Pulmonary artery endothelial cell (primary cell): ENCODE data around the gene TTC34. TPM values are rescaled to one million over a fixed set of nuclear protein-coding genes. Genes with fewer than 3 reads are reported as not detected.

Source experiments
- DNase-seq: peaks from one replicate; pipeline ENCODE4 v3.0.0-alpha.2; 2011; ENCODE audit warnings: low read depth, low spot score
- total RNA-seq: library from RNA; depleted of rRNA; stranded (reverse); fragments of >200 nt; gene quantifications from 2 replicates; pipeline ENCODE4 v1.2.3, GENCODE V29; 2014

Gene TTC34
- total RNA-seq, 1 donor from 2014 or later = 0.07 TPM

DNA sequence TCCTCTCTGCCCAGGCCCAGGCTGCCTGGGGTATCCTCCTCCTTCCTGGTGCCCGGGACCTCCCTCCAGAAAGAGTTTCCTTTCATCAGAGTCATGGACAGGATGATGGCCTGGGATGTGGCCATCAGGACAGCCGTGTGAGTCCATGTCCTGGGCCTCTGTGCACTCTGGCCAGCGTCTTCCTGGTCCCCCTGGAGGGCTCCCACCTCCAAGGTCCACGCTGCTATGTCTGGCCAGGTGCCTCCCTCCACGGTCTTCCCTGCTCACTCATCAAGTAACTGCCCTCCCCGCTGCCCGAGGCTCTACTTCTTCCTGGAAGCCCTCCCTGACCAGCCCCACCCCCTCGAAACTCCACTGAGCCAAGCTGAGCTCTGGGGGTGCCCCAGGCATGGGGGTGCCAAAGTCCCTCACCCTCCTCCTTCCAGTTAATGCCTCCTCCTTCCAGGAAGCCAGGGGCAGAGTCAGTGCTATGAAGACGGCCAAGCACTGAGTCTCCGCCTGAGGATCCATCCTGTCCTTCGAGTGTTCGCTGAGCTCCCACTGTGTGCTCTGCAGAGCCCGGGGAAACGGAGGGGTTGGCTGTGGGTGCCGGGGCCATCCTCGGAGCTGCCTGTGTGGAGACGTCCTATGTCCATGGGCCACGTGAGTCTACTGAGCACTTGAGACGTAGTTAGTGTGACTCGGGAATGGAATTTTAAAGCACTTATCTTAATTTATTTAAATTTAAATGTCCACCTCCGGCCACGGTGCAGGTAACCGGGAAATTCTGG, 28.5 kb upstream of the TTC34 start:
- no peak for DNase-seq

DNA sequence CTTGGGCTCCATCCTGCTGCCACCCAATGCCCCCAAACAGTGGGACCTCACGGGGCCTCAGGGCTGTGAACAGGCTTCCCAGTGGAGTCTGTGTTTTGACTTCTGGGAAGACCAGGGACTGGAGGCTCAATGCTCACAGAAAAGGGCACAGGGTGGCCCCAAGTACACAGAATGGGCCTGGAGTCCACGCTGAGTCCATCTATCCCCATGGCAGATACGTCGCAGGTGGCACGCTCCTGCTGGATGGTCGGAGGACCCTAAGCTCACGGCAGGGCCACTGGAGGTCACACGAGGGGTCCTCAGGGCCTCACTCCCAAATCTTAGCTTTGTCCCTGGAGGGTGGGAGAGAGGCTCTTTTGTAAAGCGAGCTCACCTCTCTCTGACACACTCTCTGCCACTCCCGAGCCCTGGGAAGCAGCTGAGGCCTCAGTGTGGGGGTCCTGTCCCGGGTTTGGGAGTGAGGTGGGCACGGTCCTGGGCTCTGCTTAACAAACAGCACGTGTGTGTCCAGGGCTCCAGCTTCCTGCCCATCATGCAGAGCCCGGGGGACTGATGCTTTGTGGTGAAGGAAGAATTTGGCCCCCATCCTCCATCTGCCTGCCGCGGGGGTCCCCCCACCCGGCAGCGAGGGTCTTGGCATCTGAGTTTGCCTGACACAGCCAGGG, 27.2 kb upstream of the TTC34 start:
- DNase-seq = no peak

DNA sequence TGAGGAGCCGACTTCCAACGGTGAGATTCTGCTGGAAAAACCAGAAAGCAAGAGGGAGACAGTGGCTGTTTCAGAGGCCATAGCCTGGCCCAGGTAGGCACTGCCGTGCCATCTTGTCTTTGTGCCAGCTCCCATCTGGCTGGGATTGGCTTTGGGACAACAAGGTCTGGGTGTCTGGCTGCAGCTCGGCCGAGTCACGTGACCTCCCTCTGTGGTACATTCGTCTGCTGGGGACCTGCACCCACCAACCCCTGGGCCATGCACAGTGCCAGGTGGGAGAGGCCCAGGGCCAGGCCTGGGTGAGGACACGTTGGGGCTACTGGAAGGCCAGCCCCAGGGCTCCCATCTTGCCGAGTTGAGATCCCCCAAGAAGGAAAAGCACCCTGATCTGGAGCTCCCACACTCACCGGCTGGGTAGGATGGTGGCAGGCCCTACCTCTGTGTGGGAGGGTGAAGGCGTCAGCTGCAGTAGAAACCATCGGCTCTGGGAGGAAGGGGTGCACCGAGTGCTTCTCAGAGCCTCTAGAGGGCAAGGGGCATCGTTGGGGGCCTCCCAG, 25.3 kb upstream of the TTC34 start:
- no peak for DNase-seq

DNA sequence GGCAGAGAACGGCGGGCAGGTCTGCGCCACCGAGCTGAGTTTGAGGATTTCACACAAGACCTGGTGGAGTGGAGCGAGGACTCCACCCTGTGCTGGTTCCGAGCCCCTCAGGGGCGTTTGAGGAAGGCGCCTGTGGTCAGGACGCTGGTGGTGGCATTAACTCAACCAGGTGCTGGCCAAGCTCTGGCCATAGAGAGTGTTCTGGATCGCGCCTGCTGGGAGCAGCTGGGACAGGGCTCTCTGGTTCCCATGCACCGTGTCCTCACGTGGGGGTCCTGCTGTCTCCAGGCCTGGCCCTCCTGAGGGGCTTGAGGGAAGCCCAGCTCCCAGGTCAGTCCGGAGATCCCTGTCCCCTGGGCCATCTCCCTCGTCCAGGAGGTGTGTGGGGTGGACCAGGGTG, 24.8 kb upstream of the TTC34 start:
- no peak for DNase-seq

DNA sequence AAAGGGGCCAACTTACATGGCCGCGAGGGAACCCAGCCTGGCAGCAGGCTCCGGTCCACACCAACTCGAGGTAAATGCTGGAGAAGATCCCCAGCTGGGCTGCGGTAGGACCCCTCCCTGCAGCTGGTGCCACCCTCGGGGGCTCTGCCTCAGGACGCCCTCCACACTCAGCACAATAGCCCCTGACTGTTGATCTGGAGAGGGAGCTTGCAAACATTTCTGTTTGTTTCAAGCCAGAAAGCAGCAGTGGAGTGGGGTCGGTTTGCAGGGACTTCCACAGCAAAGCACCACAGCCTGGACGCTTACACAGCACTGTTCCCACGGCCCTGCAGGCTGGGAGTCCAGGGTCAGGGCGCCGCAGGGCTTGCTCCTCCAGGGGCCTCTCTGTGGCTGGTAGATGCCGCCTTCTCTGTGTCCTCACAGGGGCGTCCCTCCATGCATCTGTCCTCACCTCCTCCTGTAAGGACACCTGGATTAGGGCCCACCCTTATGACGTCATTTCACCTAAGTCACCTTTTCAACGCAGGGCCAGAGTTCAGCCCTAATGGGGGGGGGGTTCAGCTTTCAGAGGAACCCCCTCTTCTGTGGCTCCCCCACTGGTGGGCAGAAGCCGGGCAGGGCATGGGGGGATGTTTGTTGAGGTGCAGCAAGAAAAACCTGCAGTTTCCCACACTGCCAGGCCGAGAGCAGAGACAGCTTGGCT, 24.1 kb upstream of the TTC34 start:
- no peak for DNase-seq

DNA sequence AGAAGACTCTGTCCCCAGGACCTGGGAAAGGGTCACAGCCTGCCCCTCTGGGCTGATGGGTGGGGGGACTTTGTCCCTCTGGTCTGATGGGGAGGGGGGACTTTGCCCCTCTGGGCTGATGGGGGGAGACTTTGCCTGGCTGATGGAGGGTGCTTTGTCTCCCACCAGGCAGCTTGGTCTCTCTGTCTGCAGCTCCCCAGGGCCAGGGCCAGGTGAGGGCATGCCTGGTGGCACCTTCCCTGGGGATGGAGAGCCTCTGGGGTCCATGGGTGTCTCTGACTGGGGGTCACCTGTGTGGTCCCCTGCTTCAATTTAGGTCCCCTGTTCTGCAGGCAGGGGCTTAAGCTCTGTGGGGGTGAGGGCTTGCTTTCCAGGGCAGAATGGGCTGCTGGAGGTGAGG, 23.5 kb upstream of the TTC34 start:
- no peak for DNase-seq

DNA sequence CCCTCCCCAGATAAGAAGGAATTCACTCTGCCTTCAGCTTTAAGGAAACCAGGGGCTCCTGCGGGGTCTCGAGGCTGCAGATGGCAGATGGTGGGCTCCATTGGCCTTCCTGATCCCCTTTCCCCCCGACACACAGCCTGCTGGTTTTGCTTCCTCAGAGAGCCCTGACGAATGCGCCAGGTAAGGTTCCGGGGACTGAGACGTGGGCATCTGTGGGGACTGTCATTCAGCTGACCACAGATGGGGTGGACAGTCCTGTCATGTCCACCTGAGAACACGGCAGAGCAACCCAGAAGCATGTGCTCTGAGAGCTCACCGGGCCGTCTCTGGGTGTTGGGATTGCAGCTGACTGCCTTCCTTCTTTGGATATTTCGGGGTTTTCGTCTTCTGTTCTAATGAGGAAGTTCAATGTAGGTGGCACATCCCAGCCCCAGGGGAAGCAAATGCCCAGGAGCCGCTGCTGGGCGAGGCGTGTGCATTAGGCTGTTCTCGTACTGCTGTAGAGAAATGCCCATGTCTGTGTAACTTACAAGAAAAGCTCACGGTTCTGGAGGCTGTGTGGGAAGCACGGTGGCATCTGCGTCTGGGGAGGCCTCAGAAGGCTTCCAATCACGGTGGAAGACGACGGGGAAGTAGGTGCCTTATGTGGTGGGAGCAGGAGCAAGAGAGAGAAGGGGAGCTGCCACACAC, 22.6 kb upstream of the TTC34 start:
- DNase-seq = no peak

DNA sequence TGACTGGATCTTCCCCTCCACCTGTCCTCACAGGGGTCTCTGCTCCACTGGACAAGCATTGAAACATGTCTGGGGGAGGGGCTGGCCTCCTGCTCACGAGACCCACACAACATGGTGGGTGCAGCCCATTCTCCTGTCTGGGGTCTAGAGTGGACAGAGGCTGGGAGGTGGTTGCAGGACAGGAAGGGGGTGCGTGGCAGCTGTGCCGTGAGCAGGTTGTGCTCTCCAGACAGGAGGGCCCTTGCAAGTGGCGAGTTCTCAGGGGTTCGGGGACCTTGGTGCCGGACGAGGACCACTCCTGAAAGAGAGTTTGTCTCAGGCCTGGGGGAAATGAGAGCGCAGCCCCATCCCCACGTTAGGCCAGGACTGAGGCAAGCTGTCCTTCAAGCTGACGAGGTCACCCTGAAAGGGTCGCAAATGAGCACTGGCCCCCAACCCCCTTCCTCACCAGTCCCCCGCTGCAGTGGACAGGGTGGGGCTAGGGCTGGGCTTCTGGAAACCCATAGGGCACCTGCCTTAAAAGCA, 21.2 kb upstream of the TTC34 start:
- DNase-seq = no peak

DNA sequence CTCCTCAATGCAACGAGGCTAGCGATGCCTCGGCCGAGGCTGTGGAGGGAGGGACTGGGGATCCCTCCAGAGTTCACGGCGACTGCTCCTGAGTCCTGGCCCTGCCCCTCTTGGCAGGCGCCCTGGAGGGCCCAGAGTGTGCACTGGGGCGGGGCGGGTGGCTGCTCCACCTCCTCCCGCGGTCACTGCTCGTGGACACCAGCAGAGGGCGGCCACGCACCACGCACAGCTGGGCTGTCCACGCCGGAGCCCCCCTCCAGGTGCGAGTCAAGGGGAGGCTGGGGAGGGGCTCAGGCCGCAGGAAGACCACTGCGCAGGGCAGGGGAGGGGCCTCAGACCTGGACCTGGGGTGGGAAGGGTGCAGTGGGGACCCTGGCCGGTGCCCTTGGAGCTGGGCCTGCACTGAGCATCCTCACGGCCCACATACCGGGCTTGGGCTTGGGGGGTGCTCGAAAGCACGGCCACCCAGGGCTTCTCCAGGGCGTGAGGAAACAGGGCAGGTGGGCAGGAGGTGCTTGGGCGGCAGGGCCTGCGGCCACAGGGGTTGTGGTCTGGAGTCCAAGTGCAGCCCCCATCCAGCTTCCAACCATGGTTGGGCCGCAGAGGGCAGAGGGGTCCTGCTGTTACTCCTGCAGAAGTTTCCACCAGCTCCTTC, 20.6 kb upstream of the TTC34 start:
- DNase-seq = no peak

DNA sequence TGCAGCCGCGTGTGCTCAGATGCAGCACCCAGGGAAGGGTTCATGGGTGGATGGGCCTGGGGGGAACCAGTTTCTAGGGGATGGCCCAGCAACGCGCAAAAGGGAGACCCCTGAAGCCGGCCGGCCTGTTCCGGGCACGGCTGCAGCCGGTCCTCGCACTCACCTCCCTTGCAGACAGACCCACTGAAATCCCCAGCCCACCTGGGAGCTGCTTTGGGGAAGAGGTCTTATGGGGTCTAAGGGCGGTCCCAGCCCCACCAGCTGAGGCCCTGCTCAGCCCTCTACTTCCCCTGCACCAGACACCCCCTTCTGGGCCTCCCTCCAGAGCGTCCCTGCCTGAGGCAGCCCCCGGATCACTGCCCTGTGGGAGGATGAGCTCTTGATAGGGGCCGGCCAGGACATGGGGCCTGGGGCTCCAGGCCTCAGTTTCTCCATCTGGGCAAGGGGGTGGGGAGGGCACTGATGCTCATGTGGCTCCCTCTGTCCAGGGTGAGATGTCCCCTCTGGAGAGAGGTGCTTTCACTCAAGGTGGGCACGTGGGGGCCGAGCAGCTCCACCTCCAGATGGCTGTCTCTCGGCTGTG, 20.0 kb upstream of the TTC34 start:
- no peak for DNase-seq

DNA sequence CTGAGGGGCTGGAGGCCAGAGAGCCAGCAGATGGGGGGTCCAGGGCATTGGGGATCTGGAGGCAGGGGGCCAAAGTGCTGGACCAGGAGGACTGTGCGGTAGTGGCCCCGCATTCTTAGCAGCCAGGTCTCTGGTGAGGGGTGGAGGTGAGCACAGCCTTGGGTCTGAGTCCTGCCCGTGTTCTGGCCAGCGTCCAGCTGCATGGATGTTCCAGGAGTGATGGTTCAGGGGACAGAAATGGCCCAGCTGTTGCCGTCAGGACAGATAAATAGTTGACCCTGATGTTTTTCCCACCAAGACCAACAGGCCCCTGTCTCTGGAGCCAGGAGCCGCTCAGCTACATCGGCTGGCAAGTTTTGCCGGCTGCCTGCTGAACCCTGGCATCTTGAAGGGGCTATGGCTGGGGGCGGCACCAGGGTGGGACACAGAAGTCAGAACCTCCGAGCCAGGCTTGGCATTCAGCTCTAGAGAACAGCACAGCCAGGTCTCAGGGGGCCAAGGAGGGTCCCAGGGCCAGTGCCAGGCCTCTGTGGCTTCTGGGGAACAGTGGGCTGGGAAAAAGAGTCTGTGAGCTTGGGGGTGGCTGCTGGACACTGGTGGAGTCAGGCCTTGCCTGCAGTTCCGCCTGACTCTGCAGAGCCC, 19.4 kb upstream of the TTC34 start:
- no peak for DNase-seq

DNA sequence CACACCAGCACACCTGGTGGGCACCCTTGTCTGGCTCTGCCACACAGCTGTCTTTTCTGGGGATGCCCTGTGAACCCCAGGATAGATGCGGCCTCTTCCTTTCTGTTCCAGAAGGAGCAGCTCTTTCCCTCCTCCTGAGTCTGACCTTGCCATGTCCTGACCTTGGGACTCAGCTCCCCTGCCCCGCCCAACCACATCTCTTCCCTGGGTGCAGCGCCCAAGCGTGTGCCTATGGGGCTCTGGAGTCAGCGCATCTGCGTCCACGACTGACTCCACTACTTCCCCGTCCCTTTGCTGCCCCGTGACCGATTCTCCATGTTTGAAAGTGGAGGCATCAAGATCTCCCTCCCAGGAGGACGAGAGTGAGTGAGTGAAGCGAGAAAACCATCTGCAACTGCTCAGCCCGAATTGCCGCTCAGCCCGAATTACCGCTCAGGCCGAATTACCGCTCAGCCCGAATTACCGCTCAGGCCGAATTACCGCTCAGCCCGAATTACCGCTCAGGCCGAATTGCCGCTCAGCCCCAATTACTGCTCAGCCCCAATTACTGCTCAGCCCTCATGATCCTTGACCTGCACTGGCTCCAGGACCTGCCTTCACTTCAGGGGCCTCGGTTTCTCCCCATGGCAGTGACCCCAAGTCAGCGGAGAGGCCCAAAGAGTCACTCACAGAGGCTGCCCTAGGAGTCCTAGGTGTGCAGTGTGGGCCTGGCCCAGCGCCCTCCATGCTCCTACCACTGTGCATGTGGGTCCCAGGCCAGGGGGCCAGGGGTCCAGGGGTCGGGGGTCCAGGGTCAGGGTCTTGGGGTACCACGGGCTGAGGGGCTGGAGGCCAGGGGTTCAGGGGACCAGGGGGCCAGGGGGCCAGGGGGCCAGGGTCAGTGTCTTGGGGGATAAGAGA, 18.6 kb upstream of the TTC34 start:
- DNase-seq = no peak

DNA sequence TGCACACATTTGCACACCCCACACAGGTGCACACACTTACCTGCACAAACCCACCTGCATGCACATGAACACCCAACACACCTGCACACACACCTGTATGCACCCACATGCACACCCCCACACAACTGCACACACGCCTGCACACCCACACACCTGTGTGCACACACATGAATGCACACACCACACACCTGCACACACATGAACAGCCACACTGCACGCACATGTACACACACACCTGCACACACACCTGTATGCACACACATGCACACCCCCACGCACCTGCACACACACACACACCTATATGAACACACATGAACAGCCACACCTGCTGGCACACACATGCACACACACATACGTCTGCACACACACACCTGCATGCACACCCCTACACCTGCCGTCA, 17.9 kb upstream of the TTC34 start:
- no peak for DNase-seq

DNA sequence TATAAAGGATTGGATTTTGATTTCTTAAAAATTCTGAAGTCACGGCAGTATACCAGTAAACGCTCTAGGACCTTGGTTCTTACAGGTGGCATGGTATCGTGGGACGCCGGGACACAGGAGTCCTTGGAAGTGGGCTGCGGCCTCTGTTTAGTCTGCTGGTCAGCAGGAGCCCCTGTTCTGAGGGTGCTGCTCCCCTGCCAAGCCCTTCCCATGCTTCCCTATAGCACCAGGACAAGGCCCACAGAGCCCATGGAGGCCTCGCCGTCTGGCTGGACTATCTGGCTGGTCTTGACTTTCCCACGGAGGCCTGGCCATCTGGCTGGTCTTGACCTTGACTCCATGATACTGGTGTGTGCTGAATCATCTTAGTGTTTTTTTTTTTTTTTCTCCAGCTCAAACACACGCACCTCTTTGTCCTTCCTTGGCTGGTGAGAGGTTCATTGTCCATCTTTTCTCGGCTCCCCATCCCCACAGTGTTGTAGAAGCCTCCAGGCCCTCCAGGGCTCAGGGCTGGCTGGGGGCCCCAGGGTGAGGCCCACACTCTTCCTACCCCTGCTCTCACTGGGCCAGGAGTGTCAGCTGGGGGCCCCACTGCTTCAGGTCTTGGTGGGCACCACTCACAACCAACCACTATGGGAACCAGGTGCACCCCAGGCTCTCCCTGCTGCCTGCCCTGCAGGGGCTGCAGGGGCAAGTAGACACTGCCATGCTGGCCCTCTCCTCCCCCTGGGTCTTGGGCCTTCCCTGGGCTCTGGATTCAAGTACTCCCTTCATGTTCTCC, 16.5 kb upstream of the TTC34 start:
- no peak for DNase-seq

DNA sequence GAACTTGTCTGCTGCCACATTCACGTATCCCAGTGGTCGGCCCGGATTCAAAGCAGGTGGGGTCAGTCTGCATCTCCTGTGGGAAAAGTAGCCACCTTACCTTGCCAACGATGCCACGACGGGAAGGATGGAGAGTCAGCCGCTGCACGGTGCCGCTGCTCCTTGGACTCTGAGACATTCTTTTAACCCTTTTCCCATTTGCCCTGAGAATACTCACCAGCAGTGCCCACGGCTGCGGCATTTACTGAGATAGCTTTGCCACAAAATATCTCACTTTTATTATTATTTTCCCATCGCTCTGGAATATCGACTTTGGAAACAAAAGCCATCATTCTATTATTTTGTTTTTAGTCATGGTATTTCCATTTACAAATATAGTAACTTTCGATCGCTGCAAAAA, 15.3 kb upstream of the TTC34 start:
- DNase-seq = no peak

DNA sequence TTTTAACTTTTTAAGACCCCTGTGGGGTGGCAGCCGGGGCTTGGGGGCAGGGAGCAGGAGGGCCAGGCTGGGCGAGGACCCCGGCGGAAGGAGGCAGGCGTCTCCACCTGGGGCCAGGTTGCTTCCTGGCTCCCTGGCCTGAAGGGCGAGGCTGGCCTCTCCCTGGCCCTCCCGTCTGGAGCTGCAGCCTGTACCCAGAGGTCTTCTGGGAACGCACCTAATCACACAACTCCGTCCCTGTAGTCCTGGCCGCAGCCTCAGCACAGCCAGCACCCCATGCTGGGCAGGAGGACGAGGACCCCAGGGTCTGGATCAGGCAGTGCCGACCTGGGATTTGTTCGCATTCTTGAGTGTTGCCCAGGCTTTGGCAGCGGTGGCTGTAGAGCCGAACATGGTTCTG, 14.1 kb upstream of the TTC34 start:
- DNase-seq = no peak

DNA sequence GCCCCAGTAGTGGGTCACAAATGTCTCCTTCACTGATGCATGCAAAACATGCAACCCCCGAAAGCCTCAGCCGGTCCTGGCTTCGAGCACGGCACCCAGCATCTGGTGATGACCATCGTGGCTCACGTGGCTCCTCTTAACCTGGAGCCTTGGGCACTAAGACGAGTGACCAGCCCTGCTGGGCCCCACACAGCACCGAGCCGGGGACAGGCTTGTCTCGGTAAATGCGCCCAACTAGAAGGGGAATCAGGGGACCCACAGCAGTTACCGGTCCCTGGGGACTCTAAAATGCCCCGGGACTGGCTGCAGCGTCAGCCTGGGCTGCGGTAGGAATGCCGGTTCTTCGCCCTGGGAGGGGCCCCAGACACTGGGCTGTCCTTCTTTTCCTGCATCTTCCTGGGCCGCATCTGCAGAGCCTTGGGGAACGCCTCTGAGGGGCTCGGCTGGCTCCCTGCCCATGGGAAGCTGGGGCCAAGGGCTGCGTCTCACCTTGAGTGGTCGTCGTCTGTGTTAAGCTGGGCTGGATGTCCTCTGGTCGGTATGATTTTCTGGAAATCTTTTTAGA, 13.1 kb upstream of the TTC34 start:
- no peak for DNase-seq
